IPS-20b (cell line): ENCODE results near the gene OR6S1.
"Not testable (repeated sequence)": the region's sequence is repeated elsewhere in the genome, so short reads cannot be mapped to it uniquely, and the experiment has no call there.

Experiments used
- H3K27ac ChIP-seq: one replicate; pipeline ENCODE4 v1.5.1; 2013; ENCODE audit warnings: low read length
- H3K27me3 ChIP-seq: 2 replicates; pipeline ENCODE4 v1.6.1; 2013; ENCODE audit warnings: mild to moderate bottlenecking, low read length, inconsistent platforms; ENCODE audit not compliant: insufficient read depth
- H3K36me3 ChIP-seq: 2 replicates; pipeline ENCODE4 v1.6.1; 2013; ENCODE audit warnings: low read depth, mild to moderate bottlenecking, inconsistent platforms, low read length, moderate library complexity; ENCODE audit not compliant: insufficient read depth
- H3K4me1 ChIP-seq: 2 replicates; pipeline ENCODE4 v1.6.1; 2013; ENCODE audit warnings: mild to moderate bottlenecking, control low read depth, inconsistent platforms, low read length, moderate library complexity; ENCODE audit not compliant: insufficient read depth
- H3K4me3 ChIP-seq: 2 replicates; pipeline ENCODE4 v1.5.1; 2013; ENCODE audit warnings: mild to moderate bottlenecking, low read length, inconsistent platforms
- H3K9ac ChIP-seq: 2 replicates; pipeline ENCODE4 v1.6.1; 2013; ENCODE audit warnings: low read depth, mild to moderate bottlenecking, inconsistent platforms, low read length, moderate library complexity
- H3K9me3 ChIP-seq: 2 replicates; pipeline ENCODE4 v1.6.1; 2013; ENCODE audit warnings: mild to moderate bottlenecking, low read depth, low read length, inconsistent platforms; ENCODE audit not compliant: insufficient read depth

OR6S1 gene

GRCh38 chr14:20645481-20645880 is 4.0 kb upstream of the OR6S1 start:
- no peak overlapping the region for H3K4me3 ChIP-seq
- no peaks in the 10 kb centered on the region for H3K9me3 ChIP-seq
- no peaks in the 10 kb centered on the region for H3K36me3 ChIP-seq
- H3K27me3 ChIP-seq = peaks cover 7% of the 10 kb centered on the region; the same call in 1 of the 2 replicates
- H3K27ac ChIP-seq = no peak overlapping the region
- no peak overlapping the region for H3K9ac ChIP-seq
- H3K4me1 ChIP-seq = peaks cover 4% of the 10 kb centered on the region; the same call in 1 of the 2 replicates

GRCh38 chr14:20644520-20644919 is 3.0 kb upstream of the OR6S1 start:
- H3K27me3 ChIP-seq = peaks cover 7% of the 10 kb centered on the region; the same call in 1 of the 2 replicates
- no peaks in the 10 kb centered on the region for H3K9me3 ChIP-seq
- no peak overlapping the region for H3K9ac ChIP-seq
- H3K4me3 ChIP-seq = no peak overlapping the region
- peaks cover 4% of the 10 kb centered on the region; the same call in 1 of the 2 replicates for H3K4me1 ChIP-seq
- H3K36me3 ChIP-seq = no peaks in the 10 kb centered on the region
- no peak overlapping the region for H3K27ac ChIP-seq

DNA sequence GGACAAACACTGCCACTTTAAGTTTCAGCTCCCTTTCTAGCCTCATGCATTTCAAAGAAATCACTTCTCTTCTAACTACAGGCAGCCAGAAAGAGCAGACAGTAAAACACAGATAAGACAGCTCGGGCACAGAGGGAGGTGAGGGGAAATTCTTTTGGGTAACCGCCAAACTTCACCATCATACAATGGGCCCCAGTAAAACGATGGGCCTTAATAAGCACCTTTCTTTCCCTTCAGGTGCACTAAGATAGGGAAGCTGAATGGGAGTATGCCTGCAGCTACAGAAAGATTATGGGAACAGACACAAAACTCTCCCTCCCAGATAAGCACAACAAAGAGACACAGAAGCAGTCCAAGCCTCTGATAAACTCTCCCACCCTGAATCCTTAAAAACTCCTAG is 1.3 kb upstream of the OR6S1 start:
- H3K9ac ChIP-seq, H3K4me1 ChIP-seq, H3K27me3 ChIP-seq, H3K27ac ChIP-seq, H3K9me3 ChIP-seq, H3K4me3 ChIP-seq, H3K36me3 ChIP-seq: not testable (repeated sequence)

DNA sequence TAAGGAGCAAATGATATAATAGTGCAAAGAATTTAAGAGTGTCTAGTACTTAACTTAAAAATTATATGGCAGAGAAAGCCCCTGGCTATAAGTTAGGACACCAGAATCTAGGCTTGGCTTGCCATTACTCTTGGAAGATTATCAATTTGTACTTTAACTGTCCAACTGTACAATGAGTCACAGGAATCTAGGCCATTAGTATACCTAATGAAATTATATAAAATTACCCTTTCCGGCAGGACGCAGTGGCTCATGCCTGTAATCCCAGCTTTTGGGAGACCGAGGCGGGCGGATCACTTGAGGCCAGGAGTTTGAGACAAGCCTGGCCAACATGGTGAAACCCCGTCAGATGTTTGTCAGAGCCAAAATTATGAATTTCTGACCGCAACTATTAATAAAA is 691 bp upstream of the OR6S1 start:
- no peaks in the 10 kb centered on the region for H3K9me3 ChIP-seq
- no peak overlapping the region for H3K4me3 ChIP-seq
- H3K36me3 ChIP-seq = no peaks in the 10 kb centered on the region
- no peak overlapping the region for H3K27ac ChIP-seq
- H3K27me3 ChIP-seq = peaks cover 7% of the 10 kb centered on the region; the same call in 1 of the 2 replicates
- no peak overlapping the region for H3K9ac ChIP-seq
- H3K4me1 ChIP-seq = peaks cover 4% of the 10 kb centered on the region; the same call in 1 of the 2 replicates

DNA sequence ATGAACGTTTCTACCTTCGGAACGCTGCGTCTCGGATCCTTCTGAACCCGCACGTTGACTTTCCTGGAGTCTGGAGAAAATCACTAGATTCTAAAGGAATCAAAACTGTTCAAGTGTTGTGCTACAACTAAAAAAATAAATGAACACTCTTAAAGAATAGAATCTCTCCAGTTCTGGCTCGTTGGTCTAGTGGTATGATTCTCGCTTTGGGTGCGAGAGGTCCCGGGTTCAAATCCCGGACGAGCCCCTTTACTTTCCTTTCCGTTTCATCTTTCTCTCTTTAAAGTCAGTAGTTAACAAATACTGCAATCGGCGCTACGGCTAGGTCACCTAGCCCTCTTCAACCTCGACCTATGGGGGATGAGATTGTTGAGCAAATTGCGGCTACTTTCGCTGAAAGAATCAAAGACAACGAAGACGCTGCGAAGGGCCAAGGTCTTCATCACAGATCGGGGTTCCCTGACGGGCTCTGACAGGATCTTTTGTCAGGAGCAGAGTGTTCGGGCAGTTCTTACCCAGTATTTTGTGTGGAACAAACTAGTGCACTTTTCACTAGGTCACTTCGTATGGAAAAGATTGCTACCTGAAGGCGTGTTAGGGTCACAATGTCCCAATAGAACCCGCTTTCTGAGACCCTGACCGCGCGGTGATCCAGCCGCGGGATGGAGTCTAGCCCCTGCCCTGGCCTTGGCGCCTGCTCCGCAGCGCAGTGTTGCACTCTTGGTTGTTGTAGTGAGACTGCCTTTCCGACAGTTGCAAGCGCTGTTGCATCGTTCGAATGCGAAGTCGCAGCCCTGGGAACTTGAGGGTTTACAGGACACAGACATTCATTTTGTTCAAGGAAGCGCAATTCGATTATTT is 8.4 kb downstream of the OR6S1 start:
- Histone ChIP-seq H3K36me3 (no peaks in the 10 kb centered on the region), H3K27me3 (peaks cover 69% of the 10 kb centered on the region), H3K27ac (no peak overlapping the region), H3K4me3 (peak overlapping the region; percentile 91), H3K9me3 (no peaks in the 10 kb centered on the region), H3K9ac (peak overlapping the region; percentile 57; the same call in 1 of the 2 replicates), H3K4me1 (peaks cover 1% of the 10 kb centered on the region; the same call in 1 of the 2 replicates)

GRCh38 chr14:20632448-20632830 is 9.1 kb downstream of the OR6S1 start:
- Histone ChIP-seq H3K9me3 (no peaks in the 10 kb centered on the region), H3K9ac (peak overlapping the region; percentile 57; the same call in 1 of the 2 replicates), H3K27ac (no peak overlapping the region), H3K27me3 (peaks cover 75% of the 10 kb centered on the region), H3K4me1 (peaks cover 7% of the 10 kb centered on the region; the same call in 1 of the 2 replicates), H3K36me3 (no peaks in the 10 kb centered on the region), H3K4me3 (peak overlapping the region; percentile 91)

- Histone ChIP-seq H3K27me3 (peaks cover 80% of the 10 kb centered on the region), H3K9me3 (no peaks in the 10 kb centered on the region), H3K36me3 (no peaks in the 10 kb centered on the region), H3K4me3 (peak overlapping the region; percentile 91), H3K27ac (no peak overlapping the region), H3K9ac (peak overlapping the region; percentile 37; the same call in 1 of the 2 replicates), H3K4me1 (peaks cover 10% of the 10 kb centered on the region; the same call in 1 of the 2 replicates)
Observed at GRCh38 chr14:20631880-20632389, 9.6 kb downstream of the OR6S1 start.

DNA sequence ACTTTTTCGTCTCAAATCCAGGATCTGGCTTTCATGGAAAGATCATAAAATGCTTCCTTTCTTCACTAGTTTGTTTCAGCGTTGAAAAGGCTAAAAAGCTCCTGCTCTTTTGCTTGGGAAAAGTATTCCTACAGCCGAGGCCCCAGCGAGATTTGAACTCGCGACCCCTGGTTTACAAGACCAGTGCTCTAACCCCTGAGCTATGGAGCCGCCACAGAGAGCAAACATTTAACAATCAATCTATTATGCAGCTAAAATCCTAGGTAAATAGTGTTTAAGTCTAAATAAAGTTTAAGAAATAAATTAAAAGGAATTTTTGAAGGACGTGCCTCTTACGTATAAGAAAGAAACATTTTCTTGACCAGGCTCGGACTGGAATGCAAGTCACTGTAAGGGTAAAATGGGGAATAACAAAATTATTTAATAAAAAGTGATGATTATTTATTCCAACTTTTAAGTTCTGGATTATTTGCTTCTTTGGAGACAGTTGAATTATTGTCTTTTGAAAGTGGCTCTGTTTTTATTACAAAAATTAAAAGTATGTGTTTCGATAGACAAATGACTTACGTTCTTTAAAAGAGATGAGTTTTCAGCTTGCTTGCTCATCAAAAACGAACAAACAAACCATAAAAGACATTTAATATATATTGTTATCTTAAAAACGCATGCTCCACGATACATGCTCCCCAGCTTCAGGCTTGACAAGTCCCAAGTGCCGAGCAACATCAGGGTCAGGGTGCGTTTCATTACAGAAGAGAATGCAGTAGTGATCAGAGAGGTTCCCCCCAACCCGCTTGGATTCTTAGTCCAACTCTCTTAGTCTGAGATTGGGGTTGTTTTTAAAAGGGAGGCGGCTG is 10.2 kb downstream of the OR6S1 start:
- H3K27ac ChIP-seq = no peak overlapping the region

GRCh38 chr14:20630340-20631022 is 11.0 kb downstream of the OR6S1 start:
- Histone ChIP-seq H3K27ac (no peak overlapping the region), H3K4me3 (peak overlapping the region; percentile 91), H3K9ac (peak overlapping the region; percentile 77), H3K36me3 (no peaks in the 10 kb centered on the region), H3K9me3 (no peaks in the 10 kb centered on the region), H3K27me3 (peaks cover 88% of the 10 kb centered on the region), H3K4me1 (peaks cover 10% of the 10 kb centered on the region; the same call in 1 of the 2 replicates)

More for the DNA sequence above, 10.2 kb downstream of the OR6S1 start:
- Histone ChIP-seq H3K9ac (peak overlapping the region; percentile 77), H3K4me1 (peaks cover 10% of the 10 kb centered on the region; the same call in 1 of the 2 replicates), H3K9me3 (no peaks in the 10 kb centered on the region), H3K4me3 (peak overlapping the region; percentile 91), H3K27me3 (peaks cover 81% of the 10 kb centered on the region), H3K36me3 (no peaks in the 10 kb centered on the region)

- Histone ChIP-seq H3K9ac (peak overlapping the region; percentile 37; the same call in 1 of the 2 replicates), H3K27ac (no peak overlapping the region), H3K4me3 (peak overlapping the region; percentile 65), H3K27me3 (peaks cover 74% of the 10 kb centered on the region), H3K4me1 (peaks cover 10% of the 10 kb centered on the region; the same call in 1 of the 2 replicates), H3K9me3 (no peaks in the 10 kb centered on the region), H3K36me3 (no peaks in the 10 kb centered on the region)
Observed at GRCh38 chr14:20628063-20628854, 13.2 kb downstream of the OR6S1 start.
